Measurements from ENCODE around the gene EMP2. TPM values are rescaled to one million over a fixed set of nuclear protein-coding genes. Genes with fewer than 3 reads are reported as not detected.
A peak's percentile ranks its signal among the peaks of the same experiment; 100 is the strongest.

The EMP2 gene
- total and polyA plus RNA-seq, 10 donors = 2.8 to 37.2 (median 19.5) TPM

DNA sequence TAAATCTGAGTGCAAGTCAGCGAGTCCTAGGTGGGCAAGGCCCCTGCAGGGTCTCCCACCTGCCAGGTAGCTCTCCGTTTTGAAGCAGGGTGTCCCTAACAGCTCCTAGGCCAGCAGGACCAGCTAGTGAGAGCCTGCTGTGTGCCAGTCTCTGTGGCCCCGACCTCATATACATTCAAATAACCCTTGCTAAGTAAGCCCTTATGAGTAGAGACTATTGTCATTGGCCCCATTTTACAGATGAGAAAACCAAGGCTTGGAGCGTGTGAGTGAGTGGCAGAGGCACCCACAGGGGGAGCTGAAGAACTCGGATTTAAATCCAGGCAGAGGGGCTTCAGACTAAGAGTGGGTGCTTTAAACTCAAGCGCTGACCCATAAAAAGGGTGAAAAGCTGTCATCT lies 39.7 kb upstream of the EMP2 start:
- H3K27me3 ChIP-seq (replicated peaks in 1 of 7) = peaks cover 0 to 30% (median 0%) of the 10 kb centered on the region in 7 donors
- 70 to 90% (median 81%) methylated on average over 5 to 6 of the region's 6 CpGs for WGBS, 5 donors
- no peaks in the 10 kb centered on the region for H3K36me3 ChIP-seq
- intact Hi-C loops (cut with DNase I; ENCODE audit: low total_unique reads) = no loop called here
- no peaks in the 10 kb centered on the region for H3K9me3 ChIP-seq
- TF ChIP-seq POLR2AphosphoS5 (IDR thresholded peaks at IDR 0.05) (no peak), POLR2A (IDR thresholded peaks at IDR 0.05) (no peak), CTCF (IDR thresholded peaks at IDR 0.05 in 8 of 11, conservative IDR thresholded peaks at IDR 0.05 in 3 of 11) (no peak)
- H3K4me1 ChIP-seq = peaks cover 0 to 31% (median 18%) of the 10 kb centered on the region in 6 donors
- no peak for DNase-seq
- no peak overlapping the region for H3K4me3 ChIP-seq
- no peak overlapping the region for H3K27ac ChIP-seq

GRCh38 chr16:10619271-10619849 lies 39.0 kb upstream of the EMP2 start:
- peaks cover 0 to 31% (median 18%) of the 10 kb centered on the region in 6 donors for H3K4me1 ChIP-seq
- H3K9me3 ChIP-seq = no peaks in the 10 kb centered on the region
- no peak for DNase-seq
- peak overlapping the region in 2 of 8 donors; percentile 24 to 28 for H3K4me3 ChIP-seq
- TF ChIP-seq POLR2A (IDR thresholded peaks at IDR 0.05) (no peak), CTCF (IDR thresholded peaks at IDR 0.05 in 8 of 11, conservative IDR thresholded peaks at IDR 0.05 in 3 of 11) (no peak), POLR2AphosphoS5 (IDR thresholded peaks at IDR 0.05) (no peak)
- H3K27ac ChIP-seq = no peak overlapping the region
- 28 to 41% (median 33%) methylated on average over 22 to 25 of the region's 25 CpGs for WGBS, 5 donors
- intact Hi-C loops (cut with DNase I; ENCODE audit: low total_unique reads) = no loop called here
- H3K27me3 ChIP-seq (replicated peaks in 1 of 7) = peaks cover 0 to 30% (median 0%) of the 10 kb centered on the region in 7 donors
- H3K36me3 ChIP-seq = no peaks in the 10 kb centered on the region

GRCh38 chr16:10618710-10619209 lies 38.4 kb upstream of the EMP2 start:
- no peaks in the 10 kb centered on the region for H3K9me3 ChIP-seq
- intact Hi-C loops (cut with DNase I; ENCODE audit: low total_unique reads) = no loop called here
- H3K4me1 ChIP-seq = peaks cover 0 to 32% (median 20%) of the 10 kb centered on the region in 6 donors
- H3K27me3 ChIP-seq (replicated peaks in 1 of 7) = peaks cover 0 to 30% (median 0%) of the 10 kb centered on the region in 7 donors
- WGBS, 5 donors = 64 to 83% (median 78%) methylated on average over 10 to 13 of the region's 13 CpGs
- DNase-seq = no peak
- no peak overlapping the region for H3K4me3 ChIP-seq
- TF ChIP-seq CTCF (IDR thresholded peaks at IDR 0.05 in 8 of 11, conservative IDR thresholded peaks at IDR 0.05 in 3 of 11) = no peak
- no peak for TF ChIP-seq POLR2AphosphoS5 (IDR thresholded peaks at IDR 0.05)
- no peak for TF ChIP-seq POLR2A (IDR thresholded peaks at IDR 0.05)
- no peaks in the 10 kb centered on the region for H3K36me3 ChIP-seq
- no peak overlapping the region for H3K27ac ChIP-seq

- peaks cover 0 to 30% (median 0%) of the 10 kb centered on the region in 7 donors for H3K27me3 ChIP-seq (replicated peaks in 1 of 7)
- H3K9me3 ChIP-seq = no peaks in the 10 kb centered on the region
- H3K4me1 ChIP-seq = peaks cover 0 to 41% (median 21%) of the 10 kb centered on the region in 6 donors
- intact Hi-C loops (cut with DNase I; ENCODE audit: low total_unique reads) = no loop called here
- TF ChIP-seq POLR2A (IDR thresholded peaks at IDR 0.05) = no peak
- no peak for TF ChIP-seq POLR2AphosphoS5 (IDR thresholded peaks at IDR 0.05)
- no peak for TF ChIP-seq CTCF (IDR thresholded peaks at IDR 0.05 in 8 of 11, conservative IDR thresholded peaks at IDR 0.05 in 3 of 11)
- 70 to 82% (median 82%) methylated on average over 11 to 12 of the region's 12 CpGs for WGBS, 5 donors
- no peaks in the 10 kb centered on the region for H3K36me3 ChIP-seq
- DNase-seq = no peak
- H3K4me3 ChIP-seq = no peak overlapping the region
- peak overlapping the region in 2 of 8 donors; percentile 52 to 56 for H3K27ac ChIP-seq
Observed at GRCh38 chr16:10617662-10618420, 37.4 kb upstream of the EMP2 start.

Measured in spleen (tissue), 11 donors.